ENCODE measurements around the gene DNAH5.

DNA sequence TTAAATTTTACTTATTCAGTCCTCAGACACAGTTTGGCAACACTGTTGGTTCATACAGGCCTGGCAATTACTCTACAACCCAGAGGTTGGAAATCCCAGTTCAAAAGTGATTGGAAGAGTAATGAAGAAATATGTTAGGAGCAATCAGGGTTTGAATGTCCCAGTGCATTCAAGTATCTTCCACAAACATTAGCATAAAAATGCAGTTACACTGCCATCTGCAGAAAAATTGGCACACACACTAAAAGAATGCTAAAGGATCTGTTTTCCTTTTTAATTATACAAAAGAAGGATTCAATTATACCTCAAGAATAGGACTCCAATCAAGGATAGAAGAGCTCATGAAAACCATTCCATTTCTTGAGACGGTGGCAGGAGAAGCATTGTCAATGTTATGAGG is 130.2 kb downstream of the DNAH5 start:
- TF ChIP-seq ZNF44 (CRISPR knock-in tag; IDR thresholded peaks at IDR 0.05) (no peak), ZNF354B (CRISPR knock-in tag; IDR thresholded peaks at IDR 0.05) (no peak), JUNB (CRISPR knock-in tag; IDR thresholded peaks at IDR 0.05; ENCODE audit: borderline replicate concordance) (no peak), ZKSCAN5 (CRISPR knock-in tag; IDR thresholded peaks at IDR 0.05) (no peak), ZFP36L2 (CRISPR knock-in tag; IDR thresholded peaks at IDR 0.05) (no peak), MXI1 (IDR thresholded peaks at IDR 0.05; ENCODE audit: borderline replicate concordance, low read depth, low read length) (no peak)
- TF ChIP-seq, protein P1, sequence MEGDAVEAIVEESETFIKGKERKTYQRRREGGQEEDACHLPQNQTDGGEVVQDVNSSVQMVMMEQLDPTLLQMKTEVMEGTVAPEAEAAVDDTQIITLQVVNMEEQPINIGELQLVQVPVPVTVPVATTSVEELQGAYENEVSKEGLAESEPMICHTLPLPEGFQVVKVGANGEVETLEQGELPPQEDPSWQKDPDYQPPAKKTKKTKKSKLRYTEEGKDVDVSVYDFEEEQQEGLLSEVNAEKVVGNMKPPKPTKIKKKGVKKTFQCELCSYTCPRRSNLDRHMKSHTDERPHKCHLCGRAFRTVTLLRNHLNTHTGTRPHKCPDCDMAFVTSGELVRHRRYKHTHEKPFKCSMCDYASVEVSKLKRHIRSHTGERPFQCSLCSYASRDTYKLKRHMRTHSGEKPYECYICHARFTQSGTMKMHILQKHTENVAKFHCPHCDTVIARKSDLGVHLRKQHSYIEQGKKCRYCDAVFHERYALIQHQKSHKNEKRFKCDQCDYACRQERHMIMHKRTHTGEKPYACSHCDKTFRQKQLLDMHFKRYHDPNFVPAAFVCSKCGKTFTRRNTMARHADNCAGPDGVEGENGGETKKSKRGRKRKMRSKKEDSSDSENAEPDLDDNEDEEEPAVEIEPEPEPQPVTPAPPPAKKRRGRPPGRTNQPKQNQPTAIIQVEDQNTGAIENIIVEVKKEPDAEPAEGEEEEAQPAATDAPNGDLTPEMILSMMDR (CRISPR knock-in tag; IDR thresholded peaks at IDR 0.05): no peak
- TF ChIP-seq, protein P2, sequence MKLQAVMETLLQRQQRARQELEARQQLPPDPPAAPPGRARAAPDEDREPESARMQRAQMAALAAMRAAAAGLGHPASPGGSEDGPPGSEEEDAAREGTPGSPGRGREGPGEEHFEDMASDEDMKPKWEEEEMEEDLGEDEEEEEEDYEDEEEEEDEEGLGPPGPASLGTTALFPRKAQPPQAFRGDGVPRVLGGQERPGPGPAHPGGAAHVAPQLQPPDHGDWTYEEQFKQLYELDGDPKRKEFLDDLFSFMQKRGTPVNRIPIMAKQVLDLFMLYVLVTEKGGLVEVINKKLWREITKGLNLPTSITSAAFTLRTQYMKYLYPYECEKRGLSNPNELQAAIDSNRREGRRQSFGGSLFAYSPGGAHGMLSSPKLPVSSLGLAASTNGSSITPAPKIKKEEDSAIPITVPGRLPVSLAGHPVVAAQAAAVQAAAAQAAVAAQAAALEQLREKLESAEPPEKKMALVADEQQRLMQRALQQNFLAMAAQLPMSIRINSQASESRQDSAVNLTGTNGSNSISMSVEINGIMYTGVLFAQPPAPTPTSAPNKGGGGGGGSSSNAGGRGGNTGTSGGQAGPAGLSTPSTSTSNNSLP (IDR thresholded peaks at IDR 0.05; ENCODE audit: low read depth, low read length): no peak
- TF ChIP-seq, protein P3, sequence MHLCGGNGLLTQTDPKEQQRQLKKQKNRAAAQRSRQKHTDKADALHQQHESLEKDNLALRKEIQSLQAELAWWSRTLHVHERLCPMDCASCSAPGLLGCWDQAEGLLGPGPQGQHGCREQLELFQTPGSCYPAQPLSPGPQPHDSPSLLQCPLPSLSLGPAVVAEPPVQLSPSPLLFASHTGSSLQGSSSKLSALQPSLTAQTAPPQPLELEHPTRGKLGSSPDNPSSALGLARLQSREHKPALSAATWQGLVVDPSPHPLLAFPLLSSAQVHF (CRISPR knock-in tag; IDR thresholded peaks at IDR 0.05): no peak
- TF ChIP-seq, protein P4, sequence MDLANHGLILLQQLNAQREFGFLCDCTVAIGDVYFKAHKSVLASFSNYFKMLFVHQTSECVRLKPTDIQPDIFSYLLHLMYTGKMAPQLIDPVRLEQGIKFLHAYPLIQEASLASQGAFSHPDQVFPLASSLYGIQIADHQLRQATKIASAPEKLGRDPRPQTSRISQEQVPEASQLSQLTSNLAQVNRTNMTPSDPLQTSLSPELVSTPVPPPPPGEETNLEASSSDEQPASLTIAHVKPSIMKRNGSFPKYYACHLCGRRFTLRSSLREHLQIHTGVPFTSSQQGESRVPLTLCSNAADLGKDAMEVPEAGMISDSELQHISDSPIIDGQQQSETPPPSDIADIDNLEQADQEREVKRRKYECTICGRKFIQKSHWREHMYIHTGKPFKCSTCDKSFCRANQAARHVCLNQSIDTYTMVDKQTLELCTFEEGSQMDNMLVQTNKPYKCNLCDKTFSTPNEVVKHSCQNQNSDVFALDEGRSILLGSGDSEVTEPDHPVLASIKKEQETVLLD (CRISPR knock-in tag; IDR thresholded peaks at IDR 0.05; ENCODE audit: low read depth): no peak
- TF ChIP-seq, protein P5, sequence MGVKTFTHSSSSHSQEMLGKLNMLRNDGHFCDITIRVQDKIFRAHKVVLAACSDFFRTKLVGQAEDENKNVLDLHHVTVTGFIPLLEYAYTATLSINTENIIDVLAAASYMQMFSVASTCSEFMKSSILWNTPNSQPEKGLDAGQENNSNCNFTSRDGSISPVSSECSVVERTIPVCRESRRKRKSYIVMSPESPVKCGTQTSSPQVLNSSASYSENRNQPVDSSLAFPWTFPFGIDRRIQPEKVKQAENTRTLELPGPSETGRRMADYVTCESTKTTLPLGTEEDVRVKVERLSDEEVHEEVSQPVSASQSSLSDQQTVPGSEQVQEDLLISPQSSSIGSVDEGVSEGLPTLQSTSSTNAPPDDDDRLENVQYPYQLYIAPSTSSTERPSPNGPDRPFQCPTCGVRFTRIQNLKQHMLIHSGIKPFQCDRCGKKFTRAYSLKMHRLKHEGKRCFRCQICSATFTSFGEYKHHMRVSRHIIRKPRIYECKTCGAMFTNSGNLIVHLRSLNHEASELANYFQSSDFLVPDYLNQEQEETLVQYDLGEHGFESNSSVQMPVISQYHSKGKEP (CRISPR knock-in tag; IDR thresholded peaks at IDR 0.05): no peak
